ENCODE results near the gene NCKAP5.

GRCh38 chr2:132729522-132729921 is 838.7 kb downstream of the NCKAP5 start:
- TF ChIP-seq EZH2 (IDR thresholded peaks at IDR 0.05; ENCODE audit: insufficient read depth, poor library complexity, severe bottlenecking): no peak
- TF ChIP-seq EZH2phosphoT487 (IDR thresholded peaks at IDR 0.05; ENCODE audit: insufficient read depth, low read depth): no peak

All from GM23248 (cell line).